CD4-positive, alpha-beta T cell (primary cell): Measurements from ENCODE around the gene PCK2. TPM values are rescaled to one million over a fixed set of nuclear protein-coding genes. Genes with fewer than 3 reads are reported as not detected.

Experiments
- ATAC-seq: fragments of 200-7000 bp; cut with Tn5 transposase; one replicate; pipeline ENCODE4 v1.10.0; 2022; ENCODE audit warnings: mild to moderate bottlenecking; ENCODE audit not compliant: poor library complexity
- CTCF ChIA-PET: fragments of 350-600 bp; sonication (Branson Sonifier 250); formaldehyde crosslinking; loops from one replicate; lab custom pipeline; 2021; ENCODE audit warnings: antibody characterized with exemption, inconsistent platforms; lab: Charles Lee
- POLR2A ChIA-PET: fragments of 350-600 bp; sonication (Branson Sonifier 250); formaldehyde crosslinking; loops from one replicate; lab custom pipeline; 2021; ENCODE audit warnings: antibody characterized with exemption, inconsistent platforms; lab: Charles Lee
- DNase-seq, 14 experiments: peaks; one replicate each; pipeline ENCODE4 v3.0.0-alpha.2; 2013 to 2020; ENCODE audit warnings: mixed read lengths in 2 of 14
- H3K27ac ChIP-seq, 2 donors: one replicate each; pipeline versions ENCODE4 v1.5.1 to v1.7.0; 2013; ENCODE audit warnings: low read length in 2 of 2, low read depth in 1 of 2, mild to moderate bottlenecking in 1 of 2
- H3K27me3 ChIP-seq, 2 experiments: 1 replicate in 1 of 2; 2 replicates in 1 of 2; pipeline versions ENCODE4 v1.6.1 to v1.7.0; 2013; ENCODE audit warnings: low read length in 2 of 2, control low read depth in 1 of 2, mild to moderate bottlenecking in 1 of 2, moderate library complexity in 1 of 2; ENCODE audit not compliant: insufficient read depth in 2 of 2, control insufficient read depth in 1 of 2
- H3K36me3 ChIP-seq: one replicate; pipeline ENCODE4 v1.6.1; 2013; ENCODE audit warnings: low read length, control low read depth; ENCODE audit not compliant: insufficient read depth
- H3K4me1 ChIP-seq: one replicate; pipeline ENCODE4 v1.6.1; 2013; ENCODE audit warnings: low read length, control low read depth; ENCODE audit not compliant: insufficient read depth
- H3K4me3 ChIP-seq: one replicate; pipeline ENCODE4 v1.5.1; 2013; ENCODE audit warnings: mild to moderate bottlenecking, low read length, moderate library complexity
- H3K9me3 ChIP-seq, 2 experiments: 1 replicate in 1 of 2; 2 replicates in 1 of 2; pipeline versions ENCODE4 v1.6.1 to v1.7.0; 2013; ENCODE audit warnings: low read length in 2 of 2, mild to moderate bottlenecking in 2 of 2, control low read depth in 1 of 2, moderate library complexity in 1 of 2; ENCODE audit not compliant: control insufficient read depth in 1 of 2, insufficient read depth in 1 of 2
- H3K27ac Mint-ChIP-seq: one replicate; pipeline ENCODE4 v1.8.0; 2020; ENCODE audit warnings: mixed read lengths
- H3K27me3 Mint-ChIP-seq: one replicate; pipeline ENCODE4 v1.8.0; 2021; ENCODE audit warnings: mixed read lengths
- H3K36me3 Mint-ChIP-seq: one replicate; pipeline ENCODE4 v1.8.0; 2021; ENCODE audit warnings: low read depth, mixed read lengths
- H3K4me1 Mint-ChIP-seq: one replicate; pipeline ENCODE4 v1.8.0; 2021; ENCODE audit warnings: low read depth, mixed read lengths
- H3K4me3 Mint-ChIP-seq: one replicate; pipeline ENCODE4 v1.8.0; 2020; ENCODE audit warnings: mild to moderate bottlenecking, mixed read lengths
- H3K9me3 Mint-ChIP-seq: one replicate; pipeline ENCODE4 v1.8.0; 2020; ENCODE audit warnings: mixed read lengths
- intact Hi-C, 2 experiments: fragments of 100-400 bp; cut with DNase I in 1 of 2; cut with micrococcal nuclease in 1 of 2; formaldehyde crosslinking; loops; one replicate each; pipeline versions ENCODE4 v1.15.1 to v1.9.0; 2023 to 2025; cut with DNase I, micrococcal nuclease
- total RNA-seq, 174 experiments: library from RNA in 2 of 174; stranded (reverse) in 2 of 174; gene quantifications; one replicate each; pipeline ENCODE4 v1.2.3 and lab custom pipeline; 2021 to 2026
- TF ChIP-seq, protein P1 (sequence below): fragments of 200-600 bp; IDR thresholded peaks from one replicate; pipeline ENCODE4 v1.8.0; 2022; ENCODE audit warnings: antibody characterized with exemption, mild to moderate bottlenecking

PCK2 gene
- total RNA-seq, 2 experiments from 2014 or later: 5.2 to 7.4 TPM

DNA sequence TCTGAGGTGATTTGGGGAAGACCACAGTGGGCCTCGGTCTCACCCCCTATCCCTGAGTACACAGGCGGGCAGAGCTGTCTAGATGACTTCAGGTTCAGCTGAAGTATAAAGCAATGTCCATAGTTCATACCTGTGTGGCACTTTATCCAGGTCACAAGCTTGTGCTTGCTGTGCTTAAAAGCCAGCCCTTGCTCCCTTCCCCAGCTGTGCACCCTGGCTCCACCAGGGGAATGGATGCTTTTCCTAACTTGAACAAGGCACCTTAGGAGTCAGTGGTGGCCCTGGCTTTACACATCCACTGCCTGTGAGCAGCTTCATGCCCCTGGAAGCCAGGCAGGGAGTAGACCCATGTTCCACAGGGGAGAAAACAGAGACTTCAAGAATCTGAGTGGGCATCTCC is 36.8 kb upstream of the PCK2 start:
- DNase-seq (no peak), ATAC-seq (no peak)
- no peak overlapping the region for H3K4me3 Mint-ChIP-seq
- H3K4me3 ChIP-seq: no peak overlapping the region
- intact Hi-C loops: no loop called here
- peaks cover 0 to 10% of the 10 kb centered on the region in 2 experiments for H3K9me3 ChIP-seq
- POLR2A ChIA-PET: interaction anchor here (1.5 to 2.3 kb wide), 5 partner anchors 24 to 104 kb away, joined by 11 to 22 read pairs (median 12); partner anchors contain the start of genes IRF9 and PCK2
- peaks cover 0 to 16% of the 10 kb centered on the region in 2 experiments for H3K27me3 ChIP-seq
- TF ChIP-seq, protein P1, sequence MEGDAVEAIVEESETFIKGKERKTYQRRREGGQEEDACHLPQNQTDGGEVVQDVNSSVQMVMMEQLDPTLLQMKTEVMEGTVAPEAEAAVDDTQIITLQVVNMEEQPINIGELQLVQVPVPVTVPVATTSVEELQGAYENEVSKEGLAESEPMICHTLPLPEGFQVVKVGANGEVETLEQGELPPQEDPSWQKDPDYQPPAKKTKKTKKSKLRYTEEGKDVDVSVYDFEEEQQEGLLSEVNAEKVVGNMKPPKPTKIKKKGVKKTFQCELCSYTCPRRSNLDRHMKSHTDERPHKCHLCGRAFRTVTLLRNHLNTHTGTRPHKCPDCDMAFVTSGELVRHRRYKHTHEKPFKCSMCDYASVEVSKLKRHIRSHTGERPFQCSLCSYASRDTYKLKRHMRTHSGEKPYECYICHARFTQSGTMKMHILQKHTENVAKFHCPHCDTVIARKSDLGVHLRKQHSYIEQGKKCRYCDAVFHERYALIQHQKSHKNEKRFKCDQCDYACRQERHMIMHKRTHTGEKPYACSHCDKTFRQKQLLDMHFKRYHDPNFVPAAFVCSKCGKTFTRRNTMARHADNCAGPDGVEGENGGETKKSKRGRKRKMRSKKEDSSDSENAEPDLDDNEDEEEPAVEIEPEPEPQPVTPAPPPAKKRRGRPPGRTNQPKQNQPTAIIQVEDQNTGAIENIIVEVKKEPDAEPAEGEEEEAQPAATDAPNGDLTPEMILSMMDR: no peak
- H3K4me1 ChIP-seq: peaks cover 13% of the 10 kb centered on the region
- no peak overlapping the region for H3K27ac Mint-ChIP-seq
- H3K27me3 Mint-ChIP-seq: peaks cover 18% of the 10 kb centered on the region
- no peak overlapping the region for H3K27ac ChIP-seq
- CTCF ChIA-PET: interaction anchor here (0.7 to 1.3 kb wide), 2 partner anchors 52 kb away, joined by 3 to 5 read pairs; no protein-coding TSS in a partner anchor
- no peaks in the 10 kb centered on the region for H3K36me3 Mint-ChIP-seq
- H3K9me3 Mint-ChIP-seq: no peaks in the 10 kb centered on the region
- H3K36me3 ChIP-seq: no peaks in the 10 kb centered on the region
- peaks cover 8% of the 10 kb centered on the region for H3K4me1 Mint-ChIP-seq

DNA sequence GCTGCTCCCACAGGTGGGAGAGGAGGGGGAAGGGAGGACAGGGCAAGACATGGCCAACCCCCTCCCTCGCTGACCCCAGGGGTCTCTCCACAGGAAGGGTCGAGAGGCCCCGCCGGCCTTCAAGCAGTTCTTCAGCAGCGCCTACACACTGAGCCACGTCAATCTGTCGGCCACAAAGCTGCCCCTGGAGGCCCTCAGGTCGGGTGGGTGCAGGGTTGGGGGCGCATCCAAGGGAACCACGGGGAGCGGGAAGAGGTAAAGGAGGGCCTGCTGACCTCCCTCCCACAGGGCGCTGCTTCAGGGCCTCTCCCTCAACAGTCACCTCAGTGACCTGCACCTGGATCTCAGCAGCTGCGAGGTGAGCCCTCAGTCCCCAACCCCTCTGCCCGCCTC is 36.2 kb upstream of the PCK2 start:
- TF ChIP-seq, protein P1: no peak
- intact Hi-C loops: loop anchor here (1.0 kb wide), 4 partner anchors 32 to 103 kb away; partner anchors contain the start of gene IRF9 (in 1 of the 2)
- Mint-ChIP-seq H3K36me3 (no peaks in the 10 kb centered on the region), H3K27ac (no peak overlapping the region), H3K9me3 (no peaks in the 10 kb centered on the region), H3K27me3 (peaks cover 15% of the 10 kb centered on the region), H3K4me1 (peaks cover 5% of the 10 kb centered on the region), H3K4me3 (no peak overlapping the region)
- POLR2A ChIA-PET: interaction anchor here (1.0 to 2.3 kb wide), 9 partner anchors 24 to 372 kb away, joined by 3 to 22 read pairs (median 11); partner anchors contain the start of genes CBLN3, CIDEB, DCAF11 and IRF9
- Histone ChIP-seq H3K4me3 (no peak overlapping the region), H3K27me3 (peaks cover 0 to 13% of the 10 kb centered on the region in 2 experiments), H3K36me3 (no peaks in the 10 kb centered on the region), H3K27ac (no peak overlapping the region), H3K9me3 (peaks cover 0 to 6% of the 10 kb centered on the region in 2 experiments), H3K4me1 (peaks cover 7% of the 10 kb centered on the region)
- DNase-seq (no peak), ATAC-seq (peak; percentile 36)
- CTCF ChIA-PET: interaction anchor here (1.2 to 1.3 kb wide), 2 partner anchors 33 to 51 kb away, joined by 3 to 5 read pairs; no protein-coding TSS in a partner anchor

DNA sequence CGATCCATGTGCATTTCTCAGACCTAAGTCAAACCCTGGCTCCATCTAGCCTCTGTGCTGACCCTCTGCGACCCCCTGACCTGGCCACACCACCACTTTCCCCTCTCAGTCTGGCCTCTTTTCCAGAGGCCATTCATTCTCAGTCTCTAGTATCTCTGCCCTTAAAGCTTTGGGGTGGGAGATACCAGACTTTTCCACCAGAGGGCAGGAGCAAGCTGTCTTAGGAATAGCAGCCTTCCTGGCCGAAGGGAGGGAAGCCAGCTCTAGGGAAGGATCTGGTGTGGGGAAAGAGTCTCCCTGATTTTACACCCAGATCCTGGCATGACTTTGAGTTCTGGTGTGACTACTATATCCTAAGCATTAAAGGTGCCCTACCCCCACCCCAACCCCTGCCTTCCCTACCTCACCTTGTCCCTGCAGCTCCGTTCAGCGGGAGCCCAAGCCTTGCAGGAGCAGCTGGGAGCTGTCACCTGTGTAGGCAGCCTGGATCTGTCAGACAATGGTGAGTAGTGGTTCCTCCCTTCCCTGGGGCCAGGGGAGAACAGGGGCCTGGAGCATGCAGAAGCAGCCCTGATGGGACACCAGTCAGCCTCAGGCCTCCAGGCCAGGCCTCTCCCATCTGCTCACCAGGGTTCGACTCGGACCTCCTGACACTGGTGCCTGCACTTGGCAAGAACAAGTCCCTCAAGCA is 35.7 kb upstream of the PCK2 start:
- POLR2A ChIA-PET: interaction anchor here (1.0 to 2.3 kb wide), 9 partner anchors 23 to 372 kb away, joined by 3 to 22 read pairs (median 11); partner anchors contain the start of genes CBLN3, CIDEB, DCAF11 and IRF9
- Histone ChIP-seq H3K36me3 (no peaks in the 10 kb centered on the region), H3K9me3 (peaks cover 0 to 6% of the 10 kb centered on the region in 2 experiments), H3K27ac (no peak overlapping the region), H3K4me3 (no peak overlapping the region), H3K4me1 (peaks cover 2% of the 10 kb centered on the region), H3K27me3 (peaks cover 0 to 10% of the 10 kb centered on the region in 2 experiments)
- TF ChIP-seq, protein P1: peak; percentile 70
- no peak overlapping the region for H3K4me3 Mint-ChIP-seq
- no peaks in the 10 kb centered on the region for H3K9me3 Mint-ChIP-seq
- H3K36me3 Mint-ChIP-seq: no peaks in the 10 kb centered on the region
- ATAC-seq (peak; percentile 83), DNase-seq (peak in 6 of 14 experiments; percentile 30 to 82 (median 48))
- CTCF ChIA-PET: interaction anchor here (1.2 to 1.3 kb wide), 2 partner anchors 32 to 50 kb away, joined by 3 to 5 read pairs; no protein-coding TSS in a partner anchor
- H3K4me1 Mint-ChIP-seq: no peaks in the 10 kb centered on the region
- intact Hi-C loops: loop anchor here (1.0 kb wide), 4 partner anchors 32 to 103 kb away; partner anchors contain the start of gene IRF9 (in 1 of the 2)
- H3K27ac Mint-ChIP-seq: no peak overlapping the region
- H3K27me3 Mint-ChIP-seq: peaks cover 10% of the 10 kb centered on the region
